SK-N-MC (cell line): ENCODE results near the gene SLC16A2.

ENCODE experiments used
- EZH2 ChIP-seq: fragments of 200-600 bp; sonication (generic); IDR thresholded peaks from one replicate; pipeline ENCODE4 v1.6.1; 2017; ENCODE audit warnings: antibody characterized with exemption
- FOXP2 ChIP-seq: optimal IDR thresholded peaks from 2 replicates; pipeline ENCODE3; 2011; ENCODE audit warnings: mild to moderate bottlenecking, moderate library complexity; ENCODE audit not compliant: insufficient read depth; ENCODE audit errors: extremely low read length, control extremely low read depth
- POLR2AphosphoS5 ChIP-seq: IDR thresholded peaks from 2 replicates; pipeline ENCODE4 v1.6.1; 2012; ENCODE audit warnings: mild to moderate bottlenecking, low read depth, low read length, borderline replicate concordance

DNA sequence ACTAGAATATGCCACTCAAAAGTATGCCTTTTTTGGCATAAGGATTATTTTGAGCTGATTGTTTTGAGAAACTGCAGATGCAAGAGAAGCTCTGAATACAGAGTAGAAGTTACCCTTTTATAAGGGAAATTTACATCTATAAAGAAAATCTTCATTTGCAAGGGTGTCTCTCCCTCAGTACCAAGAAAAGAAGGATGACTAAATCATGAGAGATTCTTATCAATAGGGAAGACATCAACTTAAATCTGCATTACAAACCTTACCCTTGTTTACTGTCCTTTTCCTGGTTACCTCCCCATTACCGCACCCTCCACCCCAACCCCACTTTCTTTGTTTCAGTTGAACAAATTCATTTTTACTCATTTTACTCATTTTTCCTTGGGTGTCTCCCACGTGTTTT, 130.6 kb downstream of the SLC16A2 start:
- no peak for TF ChIP-seq POLR2AphosphoS5
- TF ChIP-seq EZH2, result no peak
- TF ChIP-seq FOXP2, result no peak
